ENCODE measurements around the gene HAP1.

DNA sequence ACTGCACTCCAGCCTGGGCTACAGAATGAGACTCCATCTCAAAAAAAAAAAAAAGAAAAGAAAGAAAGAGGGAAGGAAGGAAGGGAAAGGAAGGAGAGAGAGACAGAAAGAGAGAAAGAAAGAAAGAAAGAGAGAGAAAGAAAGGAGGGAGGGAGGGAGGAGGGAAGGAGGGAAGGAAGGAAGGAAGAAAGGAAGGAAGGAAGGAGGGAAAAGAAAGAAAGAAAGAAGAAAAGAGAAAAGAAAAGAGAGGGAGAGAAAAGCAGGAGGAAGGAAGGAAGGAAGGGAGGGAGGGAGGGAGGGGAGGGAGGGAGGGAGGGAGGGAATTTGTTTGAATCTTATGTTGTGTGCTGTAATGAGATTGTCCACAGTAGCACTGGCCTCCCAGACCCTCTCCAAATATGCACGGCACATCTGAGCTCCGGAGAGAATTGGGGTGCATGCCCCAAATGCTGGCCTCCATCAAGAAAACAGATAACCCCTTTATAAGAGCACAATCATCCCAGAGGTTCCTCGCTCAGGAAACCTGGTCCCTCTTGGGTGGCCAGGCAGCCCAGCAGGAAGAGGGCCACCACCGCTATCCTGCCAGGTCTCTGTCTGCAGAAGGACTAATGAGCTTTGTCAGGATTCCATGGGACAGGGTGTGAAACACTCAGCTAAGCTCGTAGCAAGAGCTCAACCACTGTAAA lies 54.6 kb downstream of the HAP1 start:
- TF ChIP-seq, protein P1, sequence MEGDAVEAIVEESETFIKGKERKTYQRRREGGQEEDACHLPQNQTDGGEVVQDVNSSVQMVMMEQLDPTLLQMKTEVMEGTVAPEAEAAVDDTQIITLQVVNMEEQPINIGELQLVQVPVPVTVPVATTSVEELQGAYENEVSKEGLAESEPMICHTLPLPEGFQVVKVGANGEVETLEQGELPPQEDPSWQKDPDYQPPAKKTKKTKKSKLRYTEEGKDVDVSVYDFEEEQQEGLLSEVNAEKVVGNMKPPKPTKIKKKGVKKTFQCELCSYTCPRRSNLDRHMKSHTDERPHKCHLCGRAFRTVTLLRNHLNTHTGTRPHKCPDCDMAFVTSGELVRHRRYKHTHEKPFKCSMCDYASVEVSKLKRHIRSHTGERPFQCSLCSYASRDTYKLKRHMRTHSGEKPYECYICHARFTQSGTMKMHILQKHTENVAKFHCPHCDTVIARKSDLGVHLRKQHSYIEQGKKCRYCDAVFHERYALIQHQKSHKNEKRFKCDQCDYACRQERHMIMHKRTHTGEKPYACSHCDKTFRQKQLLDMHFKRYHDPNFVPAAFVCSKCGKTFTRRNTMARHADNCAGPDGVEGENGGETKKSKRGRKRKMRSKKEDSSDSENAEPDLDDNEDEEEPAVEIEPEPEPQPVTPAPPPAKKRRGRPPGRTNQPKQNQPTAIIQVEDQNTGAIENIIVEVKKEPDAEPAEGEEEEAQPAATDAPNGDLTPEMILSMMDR (IDR thresholded peaks at IDR 0.05; ENCODE audit: poor library complexity): no peak
- no peak for TF ChIP-seq EZH2 (IDR thresholded peaks at IDR 0.05; ENCODE audit: borderline replicate concordance)

Data from hepatocyte (in vitro differentiated cells).